ENCODE results near the gene RMC1. TPM values are rescaled to one million over a fixed set of nuclear protein-coding genes. Genes with fewer than 3 reads are reported as not detected.

RMC1 gene
- total RNA-seq, 1 donor from 2014 or later, result 13.9 TPM

GRCh38 chr18:23524213-23524707, 20.9 kb downstream of the RMC1 start:
- ATAC-seq (ENCODE audit: poor library complexity), result no peak
- intact Hi-C loops (cut with DNase I), result loop anchor here (10.0 kb wide), 1 partner anchor 181 kb away; no protein-coding TSS in a partner anchor
- no peak for DNase-seq

- DNase-seq, result no peak
- no peak for ATAC-seq (ENCODE audit: poor library complexity)
- intact Hi-C loops (cut with DNase I), result loop anchor here (10.0 kb wide), 1 partner anchor 178 kb away; no protein-coding TSS in a partner anchor
These were observed 23.3 kb downstream of the RMC1 start for GRCh38 chr18:23526501-23527063.

- peak; percentile 74 for ATAC-seq (ENCODE audit: poor library complexity)
- peak; percentile 74 for DNase-seq
- intact Hi-C loops (cut with DNase I), result loop anchor here (10.0 kb wide), 1 partner anchor 176 kb away; no protein-coding TSS in a partner anchor
These were observed 25.5 kb downstream of the RMC1 start for GRCh38 chr18:23528580-23529472.

GRCh38 chr18:23529604-23530003, 26.3 kb downstream of the RMC1 start:
- ATAC-seq (ENCODE audit: poor library complexity), result no peak
- no peak for DNase-seq
- intact Hi-C loops (cut with DNase I), result loop anchor here (10.0 kb wide), 1 partner anchor 175 kb away; no protein-coding TSS in a partner anchor

GRCh38 chr18:23530195-23530594, 26.9 kb downstream of the RMC1 start:
- no peak for ATAC-seq (ENCODE audit: poor library complexity)
- intact Hi-C loops (cut with DNase I), result no loop called here

GRCh38 chr18:23531912-23532311, 28.6 kb downstream of the RMC1 start:
- no peak for ATAC-seq (ENCODE audit: poor library complexity)
- no peak for DNase-seq
- intact Hi-C loops (cut with DNase I), result no loop called here

More at GRCh38 chr18:23530195-23530594, 26.9 kb downstream of the RMC1 start:
- no peak for DNase-seq

- DNase-seq (peak; percentile 60), ATAC-seq (ENCODE audit: poor library complexity) (peak; percentile 52)
- intact Hi-C loops (cut with DNase I), result no loop called here
These were observed 29.5 kb downstream of the RMC1 start for GRCh38 chr18:23532848-23533247.

- intact Hi-C loops (cut with DNase I), result no loop called here
- DNase-seq (no peak), ATAC-seq (ENCODE audit: poor library complexity) (no peak)
These were observed 31.0 kb downstream of the RMC1 start for GRCh38 chr18:23534276-23534675.

GRCh38 chr18:23536204-23536603, 32.9 kb downstream of the RMC1 start:
- intact Hi-C loops (cut with DNase I), result no loop called here
- no peak for DNase-seq
- ATAC-seq (ENCODE audit: poor library complexity), result no peak

GRCh38 chr18:23537274-23537673, 34.0 kb downstream of the RMC1 start:
- DNase-seq (no peak), ATAC-seq (ENCODE audit: poor library complexity) (no peak)
- intact Hi-C loops (cut with DNase I), result no loop called here

- DNase-seq, result no peak
- intact Hi-C loops (cut with DNase I), result no loop called here
- no peak for ATAC-seq (ENCODE audit: poor library complexity)
These were observed 34.7 kb downstream of the RMC1 start for GRCh38 chr18:23538001-23538400.

GRCh38 chr18:23538870-23539269, 35.6 kb downstream of the RMC1 start:
- no peak for DNase-seq
- intact Hi-C loops (cut with DNase I), result no loop called here
- ATAC-seq (ENCODE audit: poor library complexity), result no peak

- ATAC-seq (ENCODE audit: poor library complexity) (no peak), DNase-seq (no peak)
- intact Hi-C loops (cut with DNase I), result no loop called here
These were observed 36.0 kb downstream of the RMC1 start for GRCh38 chr18:23539296-23539695.

- intact Hi-C loops (cut with DNase I), result no loop called here
- no peak for ATAC-seq (ENCODE audit: poor library complexity)
- DNase-seq, result no peak
These were observed 36.7 kb downstream of the RMC1 start for GRCh38 chr18:23539911-23540525.

- intact Hi-C loops (cut with DNase I), result no loop called here
- DNase-seq, result no peak
- ATAC-seq (ENCODE audit: poor library complexity), result peak; percentile 53
These were observed 37.6 kb downstream of the RMC1 start for GRCh38 chr18:23540867-23541266.

GRCh38 chr18:23541349-23542093, 38.2 kb downstream of the RMC1 start:
- intact Hi-C loops (cut with DNase I), result no loop called here
- no peak for ATAC-seq (ENCODE audit: poor library complexity)
- DNase-seq, result no peak

- no peak for DNase-seq
- intact Hi-C loops (cut with DNase I), result no loop called here
- no peak for ATAC-seq (ENCODE audit: poor library complexity)
These were observed 39.1 kb downstream of the RMC1 start for GRCh38 chr18:23542461-23542860.

- ATAC-seq (ENCODE audit: poor library complexity) (no peak), DNase-seq (no peak)
- intact Hi-C loops (cut with DNase I), result no loop called here
These were observed 42.0 kb downstream of the RMC1 start for GRCh38 chr18:23545247-23545789.
